SK-N-SH (cell line): ENCODE measurements around the gene GRIN1.

Experiments
- JUND ChIP-seq: IDR thresholded peaks from 2 replicates; pipeline ENCODE4 v1.4.0; 2012
- TF ChIP-seq, protein P1 (sequence below): fragments of 200-600 bp; sonication (generic); IDR thresholded peaks from 2 replicates; pipeline ENCODE4 v1.6.1; 2017; ENCODE audit warnings: antibody characterized with exemption, mild to moderate bottlenecking, moderate library complexity

DNA sequence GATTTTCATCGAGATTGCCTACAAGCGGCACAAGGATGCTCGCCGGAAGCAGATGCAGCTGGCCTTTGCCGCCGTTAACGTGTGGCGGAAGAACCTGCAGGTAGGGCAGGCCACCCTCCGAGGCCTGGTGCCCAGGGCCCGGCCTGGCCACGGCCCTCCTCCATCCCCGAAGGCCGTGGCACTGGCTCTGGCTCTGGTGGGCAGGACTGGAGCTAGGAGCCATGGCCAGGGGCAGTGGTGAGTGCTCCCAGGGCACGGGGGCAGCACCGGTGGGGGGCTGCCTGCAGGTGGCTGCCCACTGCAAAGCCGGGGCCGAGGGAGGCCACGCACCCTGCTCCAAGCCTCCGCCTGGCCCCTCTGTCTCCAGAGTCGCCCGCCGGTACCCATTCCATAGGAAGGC, 24.9 kb downstream of the GRIN1 start:
- TF ChIP-seq, protein P1, sequence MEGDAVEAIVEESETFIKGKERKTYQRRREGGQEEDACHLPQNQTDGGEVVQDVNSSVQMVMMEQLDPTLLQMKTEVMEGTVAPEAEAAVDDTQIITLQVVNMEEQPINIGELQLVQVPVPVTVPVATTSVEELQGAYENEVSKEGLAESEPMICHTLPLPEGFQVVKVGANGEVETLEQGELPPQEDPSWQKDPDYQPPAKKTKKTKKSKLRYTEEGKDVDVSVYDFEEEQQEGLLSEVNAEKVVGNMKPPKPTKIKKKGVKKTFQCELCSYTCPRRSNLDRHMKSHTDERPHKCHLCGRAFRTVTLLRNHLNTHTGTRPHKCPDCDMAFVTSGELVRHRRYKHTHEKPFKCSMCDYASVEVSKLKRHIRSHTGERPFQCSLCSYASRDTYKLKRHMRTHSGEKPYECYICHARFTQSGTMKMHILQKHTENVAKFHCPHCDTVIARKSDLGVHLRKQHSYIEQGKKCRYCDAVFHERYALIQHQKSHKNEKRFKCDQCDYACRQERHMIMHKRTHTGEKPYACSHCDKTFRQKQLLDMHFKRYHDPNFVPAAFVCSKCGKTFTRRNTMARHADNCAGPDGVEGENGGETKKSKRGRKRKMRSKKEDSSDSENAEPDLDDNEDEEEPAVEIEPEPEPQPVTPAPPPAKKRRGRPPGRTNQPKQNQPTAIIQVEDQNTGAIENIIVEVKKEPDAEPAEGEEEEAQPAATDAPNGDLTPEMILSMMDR: no peak
- TF ChIP-seq JUND: no peak
